ENCODE results near the gene RSRC2.
"Not testable (repeated sequence)": the region's sequence is repeated elsewhere in the genome, so short reads cannot be mapped to it uniquely, and the experiment has no call there.

RSRC2 gene

GRCh38 chr12:122483969-122484368 is 42.8 kb downstream of the RSRC2 start:
- DNase-seq: no peak

- DNase-seq: no peak
These were observed 44.9 kb downstream of the RSRC2 start for GRCh38 chr12:122481861-122482260.

- no peak for DNase-seq
These were observed 46.0 kb downstream of the RSRC2 start for GRCh38 chr12:122480753-122481152.

- DNase-seq: no peak
These were observed 52.4 kb downstream of the RSRC2 start for GRCh38 chr12:122474324-122474716.

GRCh38 chr12:122473543-122474323 is 53.0 kb downstream of the RSRC2 start:
- DNase-seq: peak; percentile 19 to 30

- DNase-seq: no peak
These were observed 55.2 kb downstream of the RSRC2 start for GRCh38 chr12:122471324-122472226.

DNA sequence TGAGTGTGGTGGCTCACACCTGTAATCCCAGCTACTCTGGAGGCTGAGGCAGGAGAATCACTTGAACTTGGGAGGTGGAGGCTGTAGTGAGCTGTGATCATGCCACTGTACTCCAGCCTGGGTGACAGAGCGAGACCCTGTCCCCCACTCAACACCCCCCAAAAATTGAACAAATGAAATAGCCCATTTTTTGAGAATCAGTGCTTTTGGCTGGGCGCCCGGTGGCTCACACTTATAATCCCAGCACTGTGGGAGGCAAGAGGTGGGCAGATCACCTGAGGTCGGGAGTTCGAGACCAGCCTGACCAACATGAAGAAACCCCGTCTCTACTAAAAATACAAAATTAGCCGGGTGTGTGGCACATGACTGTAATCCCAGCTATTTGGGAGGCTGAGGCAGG is 56.2 kb downstream of the RSRC2 start:
- not testable (repeated sequence) for DNase-seq

GRCh38 chr12:122469856-122470255 is 56.9 kb downstream of the RSRC2 start:
- DNase-seq: not testable (repeated sequence)

- DNase-seq: no peak
These were observed 58.8 kb downstream of the RSRC2 start for GRCh38 chr12:122467983-122468382.

DNA sequence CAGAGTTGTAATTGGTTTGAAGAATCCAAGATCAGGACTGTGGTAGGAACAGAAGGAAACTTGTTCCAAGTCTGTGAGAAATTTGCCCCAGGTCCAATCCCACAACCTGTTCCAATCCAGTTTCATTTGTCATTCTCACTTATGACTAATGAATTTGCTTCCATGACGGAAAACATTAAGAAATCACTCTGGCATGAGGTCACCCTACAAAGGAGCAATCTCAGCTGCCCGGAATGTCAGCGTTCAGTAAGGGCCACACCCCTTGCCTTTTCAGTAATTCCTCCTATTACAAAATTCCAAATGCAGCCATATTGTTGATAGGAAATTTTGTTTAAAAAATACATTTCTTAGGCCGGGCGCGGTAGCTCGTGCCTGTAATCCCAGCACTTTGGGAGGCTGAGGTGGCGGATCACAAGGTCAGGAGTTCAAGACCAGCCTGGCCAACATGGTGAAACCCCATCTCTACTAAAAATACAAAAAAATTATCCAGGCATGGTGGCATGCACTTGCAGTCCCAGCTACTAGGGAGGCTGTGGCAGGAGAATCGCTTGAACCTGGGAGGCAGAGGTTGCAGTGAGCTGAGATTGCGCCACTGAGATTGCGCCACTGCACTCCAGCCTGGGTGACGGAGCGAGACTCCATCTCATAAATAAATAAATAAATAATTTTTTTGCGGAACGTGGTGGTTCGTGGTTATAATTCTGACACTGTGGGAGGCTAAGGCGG is 62.3 kb downstream of the RSRC2 start:
- DNase-seq: not testable (repeated sequence)

DNA sequence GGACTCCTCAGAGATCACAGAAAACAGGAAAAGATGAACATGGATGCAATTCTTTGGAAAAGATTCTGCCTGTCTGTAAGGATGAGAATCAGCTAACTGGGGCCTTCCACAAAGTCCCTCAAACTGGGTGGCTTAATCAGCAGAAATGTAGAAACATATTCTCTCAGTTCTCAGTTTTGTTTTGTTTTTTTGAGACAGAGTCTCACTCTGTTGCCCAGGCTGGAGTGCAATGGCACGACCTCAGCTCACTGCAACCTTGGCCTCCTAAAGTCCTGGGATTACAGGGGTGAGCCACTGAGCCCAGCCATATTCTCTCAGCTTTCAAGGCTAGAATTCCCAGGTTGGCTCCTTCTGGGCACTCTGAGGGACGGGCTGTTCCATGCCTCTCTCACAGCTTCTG is 66.1 kb downstream of the RSRC2 start:
- no peak for DNase-seq

DNA sequence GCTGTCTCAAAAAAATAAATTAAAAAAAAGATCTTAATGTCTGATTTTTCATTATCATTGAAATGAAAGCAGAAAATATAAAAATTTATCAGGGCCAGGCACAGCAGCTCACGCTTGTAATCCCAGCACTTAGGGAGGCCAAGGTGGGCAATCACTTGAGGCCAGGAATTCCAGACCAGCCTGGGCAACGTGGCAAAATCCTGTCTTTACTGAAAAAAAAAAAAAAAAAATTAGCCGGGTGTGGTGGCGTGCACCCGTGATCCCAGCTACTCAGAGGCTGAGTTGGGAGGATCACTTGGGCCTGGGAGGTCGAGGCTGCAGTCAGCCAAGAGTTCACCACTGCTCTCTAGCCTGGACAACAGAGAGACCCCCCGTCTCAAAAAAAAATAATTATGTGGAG is 66.7 kb downstream of the RSRC2 start:
- no peak for DNase-seq

DNA sequence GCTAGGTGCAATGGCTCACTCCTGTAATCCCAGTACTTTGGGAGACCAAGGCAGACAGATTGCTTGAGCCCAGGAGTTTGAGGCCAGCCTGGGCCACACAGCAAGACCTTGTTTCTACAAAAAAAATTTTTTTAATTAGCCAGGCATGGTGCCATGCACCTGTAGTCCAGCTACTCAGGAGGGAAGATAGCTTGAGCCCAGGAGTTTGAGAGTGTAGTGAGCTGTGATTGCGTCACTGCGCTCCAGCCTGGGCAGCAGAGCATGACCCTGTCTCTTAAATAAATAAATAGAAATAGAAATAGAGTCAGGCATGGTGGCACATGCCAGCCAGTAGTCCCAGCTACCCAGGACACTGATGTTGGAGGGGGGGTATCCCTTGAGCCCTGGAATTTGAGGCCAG is 67.5 kb downstream of the RSRC2 start:
- DNase-seq: no peak

GRCh38 chr12:122458105-122459035 is 68.4 kb downstream of the RSRC2 start:
- DNase-seq: no peak

- DNase-seq: no peak
These were observed 69.1 kb downstream of the RSRC2 start for GRCh38 chr12:122457627-122458026.

DNA sequence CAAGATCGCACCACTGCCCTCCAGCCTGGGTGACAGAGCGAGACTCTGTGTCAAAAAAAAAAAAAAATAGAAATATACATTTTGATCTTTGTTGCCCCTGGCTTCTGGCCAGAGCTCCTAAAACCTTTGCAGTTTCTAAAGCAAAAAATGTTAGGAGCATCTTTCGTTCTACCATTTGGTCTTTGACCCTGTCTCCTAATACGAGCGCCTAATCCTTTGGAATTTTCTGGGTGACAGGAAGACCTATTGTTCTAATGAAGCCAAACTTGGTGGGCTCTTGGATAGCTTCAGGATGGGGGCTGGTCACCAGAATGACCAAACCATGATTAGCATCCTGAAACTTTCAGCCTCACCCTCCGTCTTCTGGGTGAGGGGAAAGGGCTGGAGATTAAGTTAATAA is 72.0 kb downstream of the RSRC2 start:
- no peak for DNase-seq

DNA sequence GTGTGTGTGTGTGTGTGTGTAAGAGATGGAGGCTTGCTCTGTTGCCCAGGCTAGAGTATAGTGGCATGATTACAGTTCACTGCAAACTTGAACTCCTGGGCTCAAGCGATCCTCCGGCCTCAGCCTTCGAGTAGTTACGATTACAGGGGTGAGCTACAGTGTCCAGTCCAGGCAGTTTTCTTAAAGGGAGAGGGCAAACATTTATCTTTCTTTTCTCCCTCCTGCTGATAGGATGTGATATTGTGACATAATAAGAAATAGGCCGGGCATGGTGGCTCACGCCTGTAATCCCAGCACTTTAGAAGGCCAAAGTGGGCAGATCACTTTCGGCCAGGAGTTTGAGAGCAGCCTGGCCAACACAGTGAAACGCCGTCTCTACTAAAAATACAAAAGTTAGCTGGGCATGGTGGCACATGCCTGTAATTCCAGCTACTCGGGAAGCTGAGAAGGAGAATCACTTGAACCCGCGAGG is 72.5 kb downstream of the RSRC2 start:
- DNase-seq: no peak
